ENCODE measurements around the gene CACNB2. TPM values are rescaled to one million over a fixed set of nuclear protein-coding genes. Genes with fewer than 3 reads are reported as not detected.

Gene CACNB2
- total RNA-seq, 1 donor from 2014 or later, result 7.6 TPM

DNA sequence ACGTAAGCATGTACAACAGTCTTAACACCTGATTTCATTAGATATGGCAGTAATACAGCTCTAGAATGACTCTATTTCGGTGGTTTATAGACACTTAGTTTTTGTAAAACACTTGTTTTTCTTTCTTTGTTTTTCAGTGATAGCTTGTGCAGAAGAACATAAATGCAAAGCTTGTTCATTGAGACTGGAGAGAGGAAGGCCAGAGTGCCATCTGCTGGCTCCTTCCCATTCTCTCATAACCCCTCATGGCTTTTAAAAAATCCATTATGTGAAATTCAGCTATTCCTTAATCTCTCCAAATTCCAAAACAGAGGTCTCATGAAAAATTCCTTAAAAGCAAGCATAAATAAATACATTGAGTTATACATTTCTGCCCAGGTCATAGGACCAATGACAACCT is 76.3 kb downstream of the CACNB2 start:
- Mint-ChIP-seq H3K27me3 (peaks cover 4% of the 10 kb centered on the region), H3K9me3 (no peaks in the 10 kb centered on the region), H3K36me3 (no peaks in the 10 kb centered on the region), H3K4me3 (no peak overlapping the region), H3K4me1 (ENCODE audit: unreplicated experiment) (peaks cover 16% of the 10 kb centered on the region), H3K27ac (no peak overlapping the region)
- DNase-seq (ENCODE audit: extremely low spot score, unreplicated experiment), result no peak
- TF ChIP-seq, protein P1, sequence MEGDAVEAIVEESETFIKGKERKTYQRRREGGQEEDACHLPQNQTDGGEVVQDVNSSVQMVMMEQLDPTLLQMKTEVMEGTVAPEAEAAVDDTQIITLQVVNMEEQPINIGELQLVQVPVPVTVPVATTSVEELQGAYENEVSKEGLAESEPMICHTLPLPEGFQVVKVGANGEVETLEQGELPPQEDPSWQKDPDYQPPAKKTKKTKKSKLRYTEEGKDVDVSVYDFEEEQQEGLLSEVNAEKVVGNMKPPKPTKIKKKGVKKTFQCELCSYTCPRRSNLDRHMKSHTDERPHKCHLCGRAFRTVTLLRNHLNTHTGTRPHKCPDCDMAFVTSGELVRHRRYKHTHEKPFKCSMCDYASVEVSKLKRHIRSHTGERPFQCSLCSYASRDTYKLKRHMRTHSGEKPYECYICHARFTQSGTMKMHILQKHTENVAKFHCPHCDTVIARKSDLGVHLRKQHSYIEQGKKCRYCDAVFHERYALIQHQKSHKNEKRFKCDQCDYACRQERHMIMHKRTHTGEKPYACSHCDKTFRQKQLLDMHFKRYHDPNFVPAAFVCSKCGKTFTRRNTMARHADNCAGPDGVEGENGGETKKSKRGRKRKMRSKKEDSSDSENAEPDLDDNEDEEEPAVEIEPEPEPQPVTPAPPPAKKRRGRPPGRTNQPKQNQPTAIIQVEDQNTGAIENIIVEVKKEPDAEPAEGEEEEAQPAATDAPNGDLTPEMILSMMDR (conservative IDR thresholded peaks at IDR 0.05), result peak; percentile 68

DNA sequence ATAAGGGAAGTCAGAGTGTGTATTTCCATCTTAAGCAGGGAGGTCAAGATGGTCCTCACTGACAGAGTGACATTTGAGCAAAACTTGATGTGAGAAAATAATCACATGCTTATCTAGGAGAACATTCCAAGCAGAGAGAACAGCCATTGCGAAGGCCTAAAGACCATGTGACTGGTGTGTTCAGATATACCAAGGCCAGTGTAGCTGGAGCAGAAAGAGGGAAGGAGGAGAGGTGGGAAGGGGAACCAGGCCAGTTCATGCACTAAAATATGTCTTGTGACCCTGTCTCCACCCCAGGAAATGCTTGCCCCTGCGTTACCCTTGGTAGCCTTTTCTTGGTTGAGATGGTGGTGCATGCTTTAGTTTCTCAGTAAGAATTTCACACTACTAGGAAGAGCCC is 77.4 kb downstream of the CACNB2 start:
- no peak overlapping the region for H3K4me3 Mint-ChIP-seq
- no peak for DNase-seq (ENCODE audit: extremely low spot score, unreplicated experiment)
- H3K9me3 Mint-ChIP-seq, result no peaks in the 10 kb centered on the region
- H3K36me3 Mint-ChIP-seq, result no peaks in the 10 kb centered on the region
- H3K4me1 Mint-ChIP-seq (ENCODE audit: unreplicated experiment), result peaks cover 12% of the 10 kb centered on the region
- peaks cover 6% of the 10 kb centered on the region for H3K27me3 Mint-ChIP-seq
- H3K27ac Mint-ChIP-seq, result no peak overlapping the region
- TF ChIP-seq, protein P1 (conservative IDR thresholded peaks at IDR 0.05), result no peak

DNA sequence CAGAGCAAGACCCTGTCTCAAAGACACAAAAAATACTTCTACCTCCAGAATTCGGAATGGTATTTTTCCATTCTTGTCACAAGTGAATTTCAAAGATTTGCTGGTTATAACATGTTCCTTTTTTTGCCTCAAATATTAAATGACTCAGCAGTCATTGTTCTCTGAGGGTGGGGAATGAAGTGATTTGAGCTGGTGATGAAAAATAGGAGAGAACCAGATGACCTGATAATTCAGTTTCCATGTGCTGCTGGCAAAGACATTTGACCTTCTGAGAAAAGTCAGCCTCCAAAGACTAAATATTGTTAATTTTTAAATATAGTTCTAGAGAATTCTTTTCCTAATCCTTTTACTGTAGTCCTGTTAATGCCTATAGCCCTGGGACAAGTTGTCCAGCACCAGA is 78.9 kb downstream of the CACNB2 start:
- no peak overlapping the region for H3K4me3 Mint-ChIP-seq
- H3K27ac Mint-ChIP-seq, result no peak overlapping the region
- TF ChIP-seq, protein P1 (conservative IDR thresholded peaks at IDR 0.05), result no peak
- H3K36me3 Mint-ChIP-seq, result no peaks in the 10 kb centered on the region
- H3K4me1 Mint-ChIP-seq (ENCODE audit: unreplicated experiment), result peaks cover 8% of the 10 kb centered on the region
- no peak for DNase-seq (ENCODE audit: extremely low spot score, unreplicated experiment)
- no peaks in the 10 kb centered on the region for H3K9me3 Mint-ChIP-seq
- H3K27me3 Mint-ChIP-seq, result peaks cover 6% of the 10 kb centered on the region

DNA sequence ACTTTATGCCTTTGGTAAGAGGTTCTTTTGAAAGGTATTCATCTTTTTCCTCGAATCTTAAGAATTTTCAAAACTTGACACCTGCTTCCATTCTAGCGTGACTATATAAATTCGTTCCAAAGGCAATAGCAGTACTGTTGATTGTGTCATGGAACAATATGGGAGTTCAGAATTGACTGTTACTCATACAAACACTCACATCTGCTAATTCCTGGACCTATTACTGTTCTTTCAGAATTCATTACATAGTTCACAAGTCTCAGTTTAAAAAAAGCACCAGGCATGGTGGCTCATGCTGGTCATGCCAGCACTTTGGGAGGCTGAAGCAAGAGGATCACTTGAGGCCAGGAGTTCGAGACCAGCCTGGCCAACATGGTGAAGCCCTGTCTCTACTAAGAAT is 80.9 kb downstream of the CACNB2 start:
- Mint-ChIP-seq H3K27me3 (peaks cover 3% of the 10 kb centered on the region), H3K27ac (no peak overlapping the region), H3K4me3 (no peak overlapping the region), H3K9me3 (no peaks in the 10 kb centered on the region), H3K36me3 (no peaks in the 10 kb centered on the region), H3K4me1 (ENCODE audit: unreplicated experiment) (no peaks in the 10 kb centered on the region)
- TF ChIP-seq, protein P1 (conservative IDR thresholded peaks at IDR 0.05), result no peak
- DNase-seq (ENCODE audit: extremely low spot score, unreplicated experiment), result no peak

DNA sequence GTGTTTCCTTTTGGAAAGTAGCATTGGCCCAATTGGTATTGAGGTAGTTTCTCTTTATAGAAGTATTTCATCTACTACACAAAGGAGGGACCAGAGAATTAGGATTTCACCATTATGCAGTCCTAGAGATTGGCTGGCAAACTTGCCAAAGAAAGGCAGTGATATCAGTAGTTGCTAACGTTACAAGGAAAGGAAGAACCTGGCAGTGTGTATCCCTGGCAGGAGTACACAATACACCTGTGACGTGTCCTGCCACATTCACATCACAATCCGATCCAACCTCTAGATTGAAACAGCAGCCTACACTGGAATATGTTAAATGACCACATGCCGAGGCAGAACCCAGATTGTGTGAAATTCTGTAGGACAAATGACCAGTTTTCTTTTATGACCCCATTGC is 81.7 kb downstream of the CACNB2 start:
- Mint-ChIP-seq H3K27me3 (peaks cover 7% of the 10 kb centered on the region), H3K4me3 (no peak overlapping the region), H3K4me1 (ENCODE audit: unreplicated experiment) (no peaks in the 10 kb centered on the region), H3K36me3 (no peaks in the 10 kb centered on the region), H3K9me3 (no peaks in the 10 kb centered on the region), H3K27ac (no peak overlapping the region)
- TF ChIP-seq, protein P1 (conservative IDR thresholded peaks at IDR 0.05), result no peak
- no peak for DNase-seq (ENCODE audit: extremely low spot score, unreplicated experiment)

DNA sequence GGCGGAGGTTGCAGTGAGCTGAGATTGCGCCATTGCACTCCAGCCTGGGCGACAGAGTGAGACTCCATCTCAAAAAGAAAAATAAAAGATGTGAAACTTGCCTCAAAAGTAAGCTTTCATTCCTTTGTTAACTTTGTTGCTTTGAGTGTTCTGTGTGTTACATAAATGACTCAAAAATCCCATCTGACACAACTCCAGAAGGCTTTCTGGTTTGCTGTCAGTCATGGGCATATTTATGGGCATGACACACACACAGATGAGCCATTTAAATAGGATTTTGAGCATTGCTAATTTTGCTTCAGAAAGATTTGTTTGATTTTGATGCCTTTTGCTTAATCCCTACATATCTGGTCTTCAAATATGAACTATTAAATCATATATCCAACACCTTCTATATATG is 82.6 kb downstream of the CACNB2 start:
- Mint-ChIP-seq H3K4me1 (ENCODE audit: unreplicated experiment) (no peaks in the 10 kb centered on the region), H3K36me3 (no peaks in the 10 kb centered on the region), H3K4me3 (no peak overlapping the region), H3K9me3 (no peaks in the 10 kb centered on the region), H3K27ac (no peak overlapping the region), H3K27me3 (peaks cover 9% of the 10 kb centered on the region)
- TF ChIP-seq, protein P1 (conservative IDR thresholded peaks at IDR 0.05), result no peak
- DNase-seq (ENCODE audit: extremely low spot score, unreplicated experiment), result no peak
